ENCODE results near the gene CD6.

CD6 gene

GRCh38 chr11:60971520-60971919 lies at the start of gene CD6:
Gene CD6 (plus strand): TSS chr11:60971680. CDS start chr11:60971866, 186 bp downstream.
- Mint-ChIP-seq H3K9me3 (no peaks in the 10 kb centered on the region), H3K27me3 (no peaks in the 10 kb centered on the region), H3K4me1 (peaks cover 27% of the 10 kb centered on the region), H3K4me3 (peak within 1 kb of the TSS; percentile 99), H3K36me3 (peaks cover 33% of the 10 kb centered on the region), H3K27ac (peak within 1 kb of the TSS; percentile 99)

- Mint-ChIP-seq H3K4me1 (peaks cover 33% of the 10 kb centered on the region), H3K9me3 (no peaks in the 10 kb centered on the region), H3K27ac (no peak overlapping the region), H3K36me3 (peaks cover 28% of the 10 kb centered on the region), H3K4me3 (no peak overlapping the region), H3K27me3 (peaks cover 4% of the 10 kb centered on the region)
Observed at GRCh38 chr11:60921777-60922335, 49.6 kb upstream of the CD6 start.

- Mint-ChIP-seq H3K36me3 (peaks cover 26% of the 10 kb centered on the region), H3K4me3 (no peak overlapping the region), H3K27ac (no peak overlapping the region), H3K4me1 (peaks cover 28% of the 10 kb centered on the region), H3K9me3 (no peaks in the 10 kb centered on the region), H3K27me3 (peaks cover 4% of the 10 kb centered on the region)
Observed at GRCh38 chr11:60922906-60923305, 48.6 kb upstream of the CD6 start.

- Mint-ChIP-seq H3K4me3 (peak overlapping the region; percentile 52), H3K36me3 (peaks cover 26% of the 10 kb centered on the region), H3K27me3 (peaks cover 4% of the 10 kb centered on the region), H3K27ac (no peak overlapping the region), H3K9me3 (no peaks in the 10 kb centered on the region), H3K4me1 (peaks cover 28% of the 10 kb centered on the region)
Observed at GRCh38 chr11:60923326-60923725, 48.2 kb upstream of the CD6 start.

- H3K4me1 Mint-ChIP-seq = peaks cover 26% of the 10 kb centered on the region
- peaks cover 26% of the 10 kb centered on the region for H3K36me3 Mint-ChIP-seq
- H3K27me3 Mint-ChIP-seq = peaks cover 4% of the 10 kb centered on the region
- no peak overlapping the region for H3K27ac Mint-ChIP-seq
- no peaks in the 10 kb centered on the region for H3K9me3 Mint-ChIP-seq
- H3K4me3 Mint-ChIP-seq = peak overlapping the region; percentile 52
Observed at GRCh38 chr11:60923800-60924109, 47.7 kb upstream of the CD6 start.

GRCh38 chr11:60924110-60924905 lies 47.2 kb upstream of the CD6 start, which contains the start of gene TMEM132A:
Gene TMEM132A (plus strand): TSS chr11:60924460. CDS start chr11:60924634, 174 bp downstream.
- Mint-ChIP-seq H3K27ac (no peak within 1 kb of the TSS), H3K4me3 (peak within 1 kb of the TSS; percentile 71), H3K36me3 (peaks cover 26% of the 10 kb centered on the region), H3K9me3 (no peaks in the 10 kb centered on the region), H3K4me1 (peaks cover 21% of the 10 kb centered on the region), H3K27me3 (peaks cover 4% of the 10 kb centered on the region)

GRCh38 chr11:60924906-60925853 lies 46.3 kb upstream of the CD6 start:
- Mint-ChIP-seq H3K4me1 (peaks cover 14% of the 10 kb centered on the region), H3K4me3 (peak overlapping the region; percentile 71), H3K27me3 (peaks cover 8% of the 10 kb centered on the region)

GRCh38 chr11:60925868-60926267 lies 45.6 kb upstream of the CD6 start:
- peaks cover 14% of the 10 kb centered on the region for H3K4me1 Mint-ChIP-seq
- no peak overlapping the region for H3K4me3 Mint-ChIP-seq
- peaks cover 8% of the 10 kb centered on the region for H3K27me3 Mint-ChIP-seq
- H3K36me3 Mint-ChIP-seq = peaks cover 15% of the 10 kb centered on the region
- H3K27ac Mint-ChIP-seq = no peak overlapping the region
- H3K9me3 Mint-ChIP-seq = no peaks in the 10 kb centered on the region

More at GRCh38 chr11:60924906-60925853, 46.3 kb upstream of the CD6 start:
- Mint-ChIP-seq H3K9me3 (no peaks in the 10 kb centered on the region), H3K36me3 (peaks cover 21% of the 10 kb centered on the region), H3K27ac (no peak overlapping the region)

- no peak overlapping the region for H3K27ac Mint-ChIP-seq
- no peak overlapping the region for H3K4me3 Mint-ChIP-seq
- no peaks in the 10 kb centered on the region for H3K9me3 Mint-ChIP-seq
- peaks cover 14% of the 10 kb centered on the region for H3K4me1 Mint-ChIP-seq
- peaks cover 8% of the 10 kb centered on the region for H3K27me3 Mint-ChIP-seq
- H3K36me3 Mint-ChIP-seq = peaks cover 12% of the 10 kb centered on the region
Observed at GRCh38 chr11:60926500-60926899, 45.0 kb upstream of the CD6 start.

GRCh38 chr11:60927061-60927592 lies 44.4 kb upstream of the CD6 start:
- Mint-ChIP-seq H3K27me3 (peaks cover 7% of the 10 kb centered on the region), H3K4me3 (no peak overlapping the region), H3K4me1 (peaks cover 14% of the 10 kb centered on the region), H3K27ac (peak overlapping the region; percentile 80), H3K36me3 (peaks cover 8% of the 10 kb centered on the region), H3K9me3 (no peaks in the 10 kb centered on the region)

GRCh38 chr11:60927600-60927999 lies 43.9 kb upstream of the CD6 start:
- Mint-ChIP-seq H3K27ac (peak overlapping the region; percentile 80), H3K4me1 (peaks cover 9% of the 10 kb centered on the region), H3K9me3 (no peaks in the 10 kb centered on the region), H3K27me3 (peaks cover 7% of the 10 kb centered on the region), H3K4me3 (no peak overlapping the region), H3K36me3 (peaks cover 4% of the 10 kb centered on the region)

GRCh38 chr11:60928563-60929001 lies 42.9 kb upstream of the CD6 start:
- no peak overlapping the region for H3K27ac Mint-ChIP-seq
- no peaks in the 10 kb centered on the region for H3K9me3 Mint-ChIP-seq
- peaks cover 6% of the 10 kb centered on the region for H3K27me3 Mint-ChIP-seq
- no peak overlapping the region for H3K4me3 Mint-ChIP-seq
- H3K36me3 Mint-ChIP-seq = no peaks in the 10 kb centered on the region
- peaks cover 5% of the 10 kb centered on the region for H3K4me1 Mint-ChIP-seq

- Mint-ChIP-seq H3K27me3 (peaks cover 6% of the 10 kb centered on the region), H3K9me3 (no peaks in the 10 kb centered on the region), H3K36me3 (no peaks in the 10 kb centered on the region), H3K4me1 (peaks cover 5% of the 10 kb centered on the region), H3K4me3 (no peak overlapping the region), H3K27ac (no peak overlapping the region)
Observed at GRCh38 chr11:60929764-60930163, 41.7 kb upstream of the CD6 start.

- H3K36me3 Mint-ChIP-seq = no peaks in the 10 kb centered on the region
- H3K27me3 Mint-ChIP-seq = peaks cover 3% of the 10 kb centered on the region
- no peak overlapping the region for H3K27ac Mint-ChIP-seq
- peaks cover under 1% of the 10 kb centered on the region for H3K4me1 Mint-ChIP-seq
- H3K9me3 Mint-ChIP-seq = no peaks in the 10 kb centered on the region
- H3K4me3 Mint-ChIP-seq = no peak overlapping the region
Observed at GRCh38 chr11:60930394-60930793, 41.1 kb upstream of the CD6 start.

GRCh38 chr11:60931917-60932316 lies 39.6 kb upstream of the CD6 start:
- Mint-ChIP-seq H3K4me3 (no peak overlapping the region), H3K4me1 (no peaks in the 10 kb centered on the region), H3K9me3 (no peaks in the 10 kb centered on the region), H3K27ac (no peak overlapping the region), H3K27me3 (peaks cover 3% of the 10 kb centered on the region), H3K36me3 (no peaks in the 10 kb centered on the region)
